OCI-LY7 (cell line): ENCODE data around the gene CRYBA4.

Experiments used
- CTCF ChIP-seq: fragments of 200-600 bp; sonication (generic); conservative IDR thresholded peaks from 2 replicates; pipeline ENCODE4 v1.5.1; 2014; ENCODE audit warnings: mild to moderate bottlenecking, antibody characterized with exemption, low read length, moderate library complexity, mixed read lengths
- EZH2phosphoT487 ChIP-seq: fragments of 200-600 bp; sonication (generic); IDR thresholded peaks from 2 replicates; pipeline ENCODE4 v1.6.1; 2018; ENCODE audit warnings: low read depth, borderline replicate concordance, mild to moderate bottlenecking, mixed run types, antibody characterized with exemption, low read length, moderate library complexity, mixed read lengths

GRCh38 chr22:26614322-26614721 is 7.4 kb upstream of the CRYBA4 start:
- no peak for TF ChIP-seq EZH2phosphoT487
- TF ChIP-seq CTCF, result no peak
